Muscle of back (tissue), 11 donors: Measurements from ENCODE around the gene AHNAK2. TPM values are rescaled to one million over a fixed set of nuclear protein-coding genes. Genes with fewer than 3 reads are reported as not detected.

Source experiments
- DNase-seq, 3 donors: peaks; one replicate each; pipeline versions ENCODE4 v3.0.0 to v3.0.0-alpha.2; 2013
- polyA plus RNA-seq, 10 donors: library from polyadenylated mRNA; unstranded; fragments of 120-200 nt; gene quantifications; one replicate each; pipeline ENCODE4 v1.2.1, GENCODE V29; 2013; ENCODE audit not compliant: insufficient read length in 10 of 10

The AHNAK2 gene
- polyA plus RNA-seq, 10 donors, result 4.1 to 22.2 (median 16.0) TPM

- peak in 1 of 3 donors; percentile 56 for DNase-seq
Observed at GRCh38 chr14:105013150-105013785, 35.1 kb upstream of the AHNAK2 start.

DNA sequence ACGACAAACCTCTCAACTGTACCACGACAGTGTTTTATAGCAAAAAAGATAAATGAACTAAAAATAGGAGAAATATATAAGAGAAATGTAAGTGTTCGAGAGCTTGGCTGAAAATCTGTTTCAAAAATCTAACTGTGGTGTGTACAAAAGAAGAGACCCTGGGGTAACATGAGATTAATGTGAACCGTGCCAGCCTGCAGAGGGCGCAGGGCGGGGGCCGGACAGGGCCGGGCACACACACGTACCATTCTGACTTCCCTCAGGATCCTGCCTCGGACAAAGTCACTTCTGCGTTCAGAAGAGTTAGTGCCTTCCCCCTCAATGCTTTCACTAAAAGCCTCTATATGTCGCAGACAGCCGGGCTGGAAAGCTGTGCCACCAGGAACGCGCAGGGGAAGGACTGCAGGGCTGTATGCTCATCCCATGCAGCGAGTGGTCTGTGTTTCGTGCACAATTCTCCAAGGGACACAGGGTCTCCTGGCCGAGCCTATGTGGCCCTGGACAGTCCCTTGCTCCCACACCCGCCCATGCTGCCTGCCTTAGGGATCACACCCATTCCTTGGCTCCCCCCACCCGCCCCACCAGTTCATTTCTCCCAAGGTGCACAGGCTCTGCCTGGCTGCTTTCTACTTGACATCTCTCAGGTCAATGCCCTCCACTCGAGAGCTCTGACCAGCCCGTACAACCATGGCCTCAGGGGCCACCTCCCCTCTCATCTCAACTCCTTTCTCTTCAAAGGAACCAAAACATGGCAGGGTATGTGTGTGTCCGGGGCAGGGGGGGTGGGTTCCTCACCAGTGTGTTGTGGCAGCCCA, 34.2 kb upstream of the AHNAK2 start:
- no peak for DNase-seq

GRCh38 chr14:105011312-105011990, 33.3 kb upstream of the AHNAK2 start:
- DNase-seq, result no peak

DNA sequence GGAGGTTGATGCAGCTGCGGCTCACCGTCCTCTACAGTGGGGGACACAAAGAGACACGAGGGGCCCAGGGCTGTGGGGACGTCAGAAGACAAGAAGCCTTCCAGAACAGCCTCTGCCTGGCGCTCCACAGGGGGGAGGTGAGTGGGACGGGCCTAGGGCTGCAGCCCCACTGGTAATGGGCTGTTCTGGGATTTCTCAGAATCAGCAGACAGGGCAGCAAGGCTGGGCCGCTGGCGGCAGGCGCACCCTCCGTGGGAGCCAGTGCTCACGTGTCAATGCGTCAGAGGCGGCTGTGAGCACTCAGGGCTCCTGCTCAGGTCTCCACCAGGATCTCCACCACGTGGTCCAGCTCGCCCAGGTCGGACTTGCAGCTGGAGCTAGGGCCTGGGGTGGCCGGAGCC, 32.7 kb upstream of the AHNAK2 start:
- DNase-seq, result no peak

- no peak for DNase-seq
Observed at GRCh38 chr14:105010106-105010505, 31.9 kb upstream of the AHNAK2 start.

- no peak for DNase-seq
Observed at GRCh38 chr14:105007593-105008264, 29.6 kb upstream of the AHNAK2 start.

DNA sequence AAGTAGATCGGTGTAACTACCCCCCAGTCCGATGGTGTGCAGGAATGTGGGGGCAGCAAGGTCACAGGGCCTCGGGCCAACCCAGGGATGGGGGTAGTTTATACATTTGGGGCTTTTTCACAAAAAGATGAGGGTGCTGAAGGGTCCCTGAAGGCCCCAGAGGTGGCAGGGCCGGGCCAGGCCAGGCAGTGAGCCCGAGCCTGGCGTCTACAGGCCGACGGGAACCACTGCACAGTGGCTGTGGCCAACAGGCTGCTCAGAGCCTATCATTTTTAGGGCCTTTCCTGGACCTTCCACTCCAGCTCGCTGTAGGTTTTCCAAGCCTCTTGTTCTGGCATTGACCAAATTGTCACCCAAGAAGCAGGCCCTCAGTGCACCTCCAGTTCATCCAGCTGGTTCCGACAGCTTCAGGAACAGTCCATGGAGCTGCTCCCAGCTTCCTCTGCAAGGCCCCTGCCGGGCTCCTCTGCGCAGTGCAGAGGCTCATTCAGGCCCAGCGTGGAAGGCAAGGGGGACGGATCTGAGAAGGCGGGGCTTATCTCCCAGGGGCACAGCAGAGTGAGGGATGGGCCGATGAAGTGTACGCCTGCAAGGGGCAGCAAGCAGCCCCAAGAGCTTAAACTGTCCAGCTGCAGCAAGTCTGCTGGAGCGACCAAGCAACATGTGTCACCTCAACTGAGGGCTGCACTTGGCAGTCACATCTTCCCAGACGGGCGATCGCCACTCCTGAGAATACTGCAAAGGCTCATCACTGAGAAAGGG, 28.8 kb upstream of the AHNAK2 start:
- no peak for DNase-seq

DNA sequence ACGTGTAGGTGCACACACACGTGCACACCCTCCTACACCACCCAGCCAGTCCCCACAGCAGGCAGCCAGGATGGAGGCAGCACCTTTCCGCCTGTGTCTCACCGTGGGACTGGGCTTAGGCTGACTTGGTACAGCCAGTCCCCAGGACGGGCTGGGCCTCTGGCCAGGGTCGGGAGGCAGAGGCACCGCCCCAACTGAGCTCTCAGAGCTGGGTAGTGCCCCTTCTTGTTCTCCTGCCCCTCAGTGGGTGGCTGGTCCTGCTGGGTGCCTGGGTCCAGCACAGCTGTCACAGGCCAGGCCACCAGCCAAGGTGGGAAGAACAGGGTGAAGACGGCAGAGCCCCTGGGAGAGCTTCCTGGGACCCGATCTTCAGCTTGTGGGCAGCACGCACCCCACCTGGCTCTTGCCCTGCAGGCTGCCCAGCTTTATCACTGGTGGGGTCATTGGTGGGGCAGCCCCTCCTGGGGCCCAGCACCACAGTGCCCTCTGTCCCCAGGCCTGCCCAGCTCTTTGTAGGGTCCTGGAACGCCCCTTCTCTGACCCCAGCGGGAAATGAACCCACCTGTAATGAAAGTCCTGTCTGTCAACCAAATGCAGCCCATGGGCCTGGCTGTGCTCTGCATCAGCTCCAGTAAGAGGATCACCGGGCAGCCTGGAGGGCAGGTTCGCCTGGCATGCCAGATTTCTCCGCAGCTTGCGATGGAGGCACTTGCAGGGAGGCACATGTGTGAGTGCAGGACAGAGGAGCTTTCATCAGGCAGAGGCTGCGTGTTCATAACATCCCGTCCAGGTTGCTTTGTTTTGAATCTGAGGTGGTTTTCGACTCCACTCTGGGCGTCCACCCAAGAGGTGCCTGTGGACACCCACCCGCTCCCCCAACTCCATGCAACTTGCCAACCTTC, 28.0 kb upstream of the AHNAK2 start:
- DNase-seq, result no peak

- no peak for DNase-seq
Observed at GRCh38 chr14:105005329-105005928, 27.3 kb upstream of the AHNAK2 start.

DNA sequence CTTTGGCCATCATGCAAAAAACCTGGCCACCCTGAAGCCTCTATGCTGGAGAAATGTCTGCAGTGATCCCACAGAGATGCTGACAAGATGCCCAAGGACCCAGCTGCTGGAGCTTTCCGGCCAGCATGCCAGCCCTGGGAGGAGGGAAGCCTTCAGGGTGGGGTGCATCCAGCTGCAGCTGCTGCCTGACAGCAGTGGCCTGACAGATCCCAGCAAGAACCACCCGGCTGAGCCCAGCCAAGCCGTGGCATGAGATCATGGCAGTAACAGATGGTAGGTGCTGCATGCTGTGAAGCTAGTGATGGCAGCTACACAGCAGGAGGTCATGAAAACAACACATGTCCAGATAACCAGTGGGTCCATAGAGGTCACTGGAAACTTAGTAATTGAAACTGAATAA, 21.2 kb upstream of the AHNAK2 start:
- no peak for DNase-seq

DNA sequence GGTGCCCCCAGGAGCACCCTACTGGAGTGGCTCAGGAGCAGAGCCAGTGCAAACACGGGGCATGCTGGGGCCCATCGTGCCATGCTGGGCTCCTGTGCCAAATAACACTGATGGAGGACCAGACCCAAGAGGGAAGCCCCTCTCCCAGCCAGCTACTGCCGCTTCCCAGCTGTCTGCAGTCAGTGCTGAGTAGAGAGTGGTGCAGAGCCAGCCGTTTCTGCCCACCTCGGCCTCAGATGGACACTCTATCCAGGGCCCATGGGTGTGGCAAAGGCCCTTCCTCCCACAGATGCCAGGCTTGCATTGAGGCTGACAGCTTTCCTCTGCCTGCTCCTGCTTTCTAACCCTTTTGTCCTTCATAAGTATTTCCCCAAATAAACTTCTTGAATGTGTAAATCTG, 20.6 kb upstream of the AHNAK2 start:
- DNase-seq, result no peak

DNA sequence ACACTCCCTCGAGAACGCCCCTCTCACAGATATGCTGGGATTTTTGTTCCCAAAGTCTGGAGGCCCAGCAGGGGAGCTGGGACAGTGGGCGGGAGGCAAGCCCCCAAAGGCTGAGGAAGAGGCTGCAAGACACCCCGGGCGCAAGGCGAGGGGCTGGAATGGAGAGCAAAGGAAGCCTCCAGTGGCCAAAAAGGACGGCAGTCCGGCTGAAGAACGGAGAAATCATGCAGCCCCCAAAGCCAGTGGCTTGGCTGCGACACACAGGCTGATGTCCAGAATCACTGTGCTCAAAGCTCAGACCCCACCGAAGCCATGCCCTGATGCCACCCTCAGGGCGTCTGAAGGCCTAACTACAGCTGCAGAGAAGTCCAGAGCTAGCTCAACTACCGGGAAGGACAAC, 18.3 kb upstream of the AHNAK2 start:
- no peak for DNase-seq

DNA sequence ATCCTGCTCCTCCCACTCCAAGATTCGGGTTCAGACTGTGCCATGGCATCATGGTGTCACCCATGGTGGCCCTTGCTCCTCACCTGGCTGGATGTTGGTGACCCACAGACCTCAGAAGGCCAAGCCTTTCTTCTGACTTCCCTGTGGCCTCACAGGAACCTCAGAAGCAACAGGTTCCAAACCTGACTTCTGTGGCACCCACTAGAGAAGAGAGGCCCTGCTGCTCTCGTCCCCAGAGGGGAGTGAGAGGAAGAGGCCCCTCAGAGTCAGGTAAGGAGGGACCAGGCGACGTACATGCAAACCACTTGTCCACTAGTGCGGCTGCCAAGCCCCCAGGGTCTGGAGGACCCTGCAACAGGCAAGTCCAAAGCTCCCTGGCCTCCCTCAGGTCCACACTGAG, 17.9 kb upstream of the AHNAK2 start:
- no peak for DNase-seq

- peak in 1 of 3 donors; percentile 56 for DNase-seq
Observed at GRCh38 chr14:104994978-104995377, 16.8 kb upstream of the AHNAK2 start.

DNA sequence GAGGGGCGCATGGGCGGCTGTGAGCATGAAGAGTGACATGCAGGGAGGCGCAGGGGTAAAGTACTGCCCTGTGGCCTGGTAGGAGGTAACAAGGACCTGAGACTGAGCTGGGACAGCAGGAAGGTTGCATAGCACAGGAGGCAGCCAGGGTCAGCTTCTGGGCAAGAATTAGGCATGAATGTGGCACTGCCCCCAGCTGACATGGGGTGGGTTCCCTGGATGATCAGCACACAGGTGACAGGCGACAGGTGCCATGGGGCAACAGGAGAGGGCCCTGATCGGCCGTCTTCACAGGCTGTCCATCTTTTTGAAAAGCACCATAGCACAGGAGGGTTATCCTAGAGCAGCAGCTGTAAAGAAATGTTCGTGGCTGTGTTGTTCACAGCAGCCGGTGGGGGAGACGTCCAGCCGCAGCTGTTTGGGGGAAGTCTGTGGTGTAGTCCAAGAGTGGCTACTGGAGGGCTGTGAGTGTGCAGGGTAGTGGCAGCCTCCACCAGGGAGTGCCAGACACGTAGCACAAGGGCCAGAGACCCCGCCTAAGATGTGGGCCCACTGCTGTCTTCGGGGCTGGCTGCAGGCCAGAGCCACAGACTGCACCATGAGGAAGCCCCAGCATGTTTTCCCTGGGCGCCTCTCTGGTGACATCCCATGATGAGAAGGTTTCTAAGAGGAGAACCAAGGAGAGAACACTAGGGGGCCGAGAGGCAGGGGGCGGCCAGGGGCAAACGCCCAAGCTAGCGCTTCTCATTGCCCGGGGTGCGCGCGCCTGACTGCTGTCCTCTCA, 15.8 kb upstream of the AHNAK2 start:
- DNase-seq, result peak in 1 of 3 donors; percentile 60

DNA sequence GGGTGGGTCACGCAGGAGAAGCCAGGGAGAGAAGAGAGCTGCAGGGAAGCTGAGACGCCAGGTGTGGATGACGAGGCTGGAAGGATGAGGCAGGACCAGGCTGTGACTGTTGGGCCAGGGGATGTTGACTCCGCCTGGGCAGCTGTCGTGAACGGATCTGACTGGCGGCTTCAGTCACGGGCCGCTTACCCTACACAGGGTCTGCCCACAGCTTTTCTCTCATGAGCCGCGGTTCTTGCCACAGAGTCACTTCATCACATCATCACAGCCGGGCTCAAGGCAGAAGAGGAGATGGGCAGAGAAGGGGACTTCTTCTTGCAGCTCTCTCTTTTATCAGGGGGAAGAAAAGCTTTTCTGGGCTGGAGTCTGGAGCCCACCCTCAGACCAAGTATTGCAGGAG, 15.1 kb upstream of the AHNAK2 start:
- DNase-seq, result no peak

DNA sequence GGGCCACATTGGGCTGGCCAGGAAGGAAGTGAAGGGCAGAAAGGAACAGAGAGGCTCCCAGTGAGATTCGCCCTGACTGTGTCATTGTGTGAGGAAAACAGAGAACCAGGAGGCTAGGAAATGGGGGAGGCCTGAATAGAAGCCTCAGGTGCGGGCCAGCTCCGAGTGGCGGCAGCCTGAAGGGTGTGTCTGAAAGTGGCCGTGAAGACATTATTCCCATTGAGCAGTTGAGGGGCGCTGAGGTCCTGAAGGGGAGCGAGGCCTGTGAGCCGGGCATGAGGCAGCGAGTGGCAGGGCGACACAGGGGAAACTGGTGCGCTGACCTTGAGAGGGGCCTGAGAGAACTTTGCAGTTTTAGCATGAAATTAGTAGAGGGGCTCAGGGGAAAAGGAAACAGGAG, 14.3 kb upstream of the AHNAK2 start:
- no peak for DNase-seq

GRCh38 chr14:104991896-104992230, 13.7 kb upstream of the AHNAK2 start:
- DNase-seq, result no peak

- no peak for DNase-seq
Observed at GRCh38 chr14:104989951-104990303, 11.8 kb upstream of the AHNAK2 start.
